NOMO-1 treated with dmso at 0.1 percent for 144 hours (cell line): ENCODE results near the gene SVOP.

Source experiments
- DNase-seq: peaks from one replicate; lab custom pipeline; 2025; ENCODE audit not compliant: unreplicated experiment; lab: John Stamatoyannopoulos, UW

The SVOP gene

GRCh38 chr12:108939594-108939993, 81.3 kb downstream of the SVOP start:
- DNase-seq = peak; percentile 13

- no peak for DNase-seq
Measured at GRCh38 chr12:108938247-108938924, 82.5 kb downstream of the SVOP start.

- DNase-seq = peak; percentile 1
Measured at GRCh38 chr12:108935159-108935763, 85.6 kb downstream of the SVOP start.

GRCh38 chr12:108933949-108934348, 86.9 kb downstream of the SVOP start:
- DNase-seq = no peak

- no peak for DNase-seq
Measured at GRCh38 chr12:108930756-108931155, 90.1 kb downstream of the SVOP start.

GRCh38 chr12:108930155-108930554, 90.7 kb downstream of the SVOP start:
- DNase-seq = no peak

GRCh38 chr12:108928695-108929094, 92.2 kb downstream of the SVOP start:
- DNase-seq = no peak

- no peak for DNase-seq
Measured at GRCh38 chr12:108922918-108923317, 98.0 kb downstream of the SVOP start.

- DNase-seq = no peak
Measured at GRCh38 chr12:108921946-108922345, 98.9 kb downstream of the SVOP start.

GRCh38 chr12:108918960-108919642, 101.8 kb downstream of the SVOP start:
- no peak for DNase-seq

- no peak for DNase-seq
Measured at GRCh38 chr12:108918206-108918605, 102.7 kb downstream of the SVOP start.

- DNase-seq = no peak
Measured at GRCh38 chr12:108916336-108916735, 104.5 kb downstream of the SVOP start.

- DNase-seq = no peak
Measured at GRCh38 chr12:108915632-108916133, 105.2 kb downstream of the SVOP start.

- peak; percentile 4 for DNase-seq
Measured at GRCh38 chr12:108914121-108914531, 106.7 kb downstream of the SVOP start.

- no peak for DNase-seq
Measured at GRCh38 chr12:108912361-108912760, 108.5 kb downstream of the SVOP start.

- no peak for DNase-seq
Measured at GRCh38 chr12:108911915-108912314, 109.0 kb downstream of the SVOP start.

- no peak for DNase-seq
Measured at GRCh38 chr12:108910336-108910735, 110.5 kb downstream of the SVOP start.

GRCh38 chr12:108907839-108908351, 113.0 kb downstream of the SVOP start:
- peak; percentile 38 for DNase-seq

- no peak for DNase-seq
Measured at GRCh38 chr12:108906971-108907370, 113.9 kb downstream of the SVOP start.

- peak; percentile 56 for DNase-seq
Measured at GRCh38 chr12:108905725-108906124, 115.1 kb downstream of the SVOP start.

- no peak for DNase-seq
Measured at GRCh38 chr12:108899145-108899544, 121.7 kb downstream of the SVOP start.

- no peak for DNase-seq
Measured at GRCh38 chr12:108896817-108897216, 124.1 kb downstream of the SVOP start.
